ENCODE results near the gene SLC35F4. TPM values are rescaled to one million over a fixed set of nuclear protein-coding genes. Genes with fewer than 3 reads are reported as not detected.

Gene SLC35F4
- total RNA-seq, 4 donors from 2014 or later, result 1.5 to 4.0 (median 1.6) TPM

- no peak overlapping the region for H3K4me3 ChIP-seq (replicated peaks in 1 of 3)
- intact Hi-C loops (cut with DNase I), result no loop called here
- H3K9me3 ChIP-seq, result no peaks in the 10 kb centered on the region
- H3K27ac ChIP-seq, result no peak overlapping the region
- no peaks in the 10 kb centered on the region for H3K27me3 ChIP-seq
- TF ChIP-seq POLR2A (IDR thresholded peaks at IDR 0.05), result no peak
- no peak for TF ChIP-seq CTCF (IDR thresholded peaks at IDR 0.05)
- H3K4me1 ChIP-seq, result no peaks in the 10 kb centered on the region
- no peaks in the 10 kb centered on the region for H3K36me3 ChIP-seq
- peak; percentile 24 to 37 for DNase-seq
These were observed 69.3 kb downstream of the SLC35F4 start for GRCh38 chr14:57796556-57796955.

- Histone ChIP-seq H3K4me3 (replicated peaks in 1 of 3) (no peak overlapping the region), H3K27me3 (no peaks in the 10 kb centered on the region), H3K27ac (no peak overlapping the region), H3K4me1 (no peaks in the 10 kb centered on the region), H3K9me3 (no peaks in the 10 kb centered on the region), H3K36me3 (no peaks in the 10 kb centered on the region)
- intact Hi-C loops (cut with DNase I), result no loop called here
- TF ChIP-seq CTCF (IDR thresholded peaks at IDR 0.05) (no peak), POLR2A (IDR thresholded peaks at IDR 0.05) (no peak)
- DNase-seq, result no peak
- WGBS, 2 donors, result 57 to 73% methylated on average over 3 of the region's 3 CpGs
These were observed 80.8 kb downstream of the SLC35F4 start for GRCh38 chr14:57785058-57785457.

GRCh38 chr14:57771801-57772200 lies 94.1 kb downstream of the SLC35F4 start:
- intact Hi-C loops (cut with DNase I), result no loop called here
- TF ChIP-seq POLR2A (IDR thresholded peaks at IDR 0.05) (no peak), CTCF (IDR thresholded peaks at IDR 0.05) (no peak)

GRCh38 chr14:57769863-57770523 lies 95.9 kb downstream of the SLC35F4 start:
- Histone ChIP-seq H3K4me3 (replicated peaks in 1 of 3) (no peak overlapping the region), H3K27ac (no peak overlapping the region), H3K9me3 (no peaks in the 10 kb centered on the region), H3K36me3 (no peaks in the 10 kb centered on the region), H3K4me1 (no peaks in the 10 kb centered on the region), H3K27me3 (no peaks in the 10 kb centered on the region)
- intact Hi-C loops (cut with DNase I), result no loop called here
- WGBS, 2 donors, result 71 to 80% methylated on average over 5 of the region's 5 CpGs
- TF ChIP-seq POLR2A (IDR thresholded peaks at IDR 0.05) (no peak), CTCF (IDR thresholded peaks at IDR 0.05) (no peak)
- DNase-seq, result no peak

More at GRCh38 chr14:57771801-57772200, 94.1 kb downstream of the SLC35F4 start:
- no peaks in the 10 kb centered on the region for H3K27me3 ChIP-seq
- no peak for DNase-seq
- no peaks in the 10 kb centered on the region for H3K4me1 ChIP-seq
- no peak overlapping the region for H3K4me3 ChIP-seq (replicated peaks in 1 of 3)
- 94 to 96% methylated on average over 4 of the region's 4 CpGs for WGBS, 2 donors
- no peak overlapping the region for H3K27ac ChIP-seq
- H3K36me3 ChIP-seq, result no peaks in the 10 kb centered on the region
- H3K9me3 ChIP-seq, result no peaks in the 10 kb centered on the region

GRCh38 chr14:57761800-57762199 lies 104.1 kb downstream of the SLC35F4 start:
- Histone ChIP-seq H3K36me3 (no peaks in the 10 kb centered on the region), H3K4me3 (replicated peaks in 1 of 3) (no peak overlapping the region), H3K27ac (no peak overlapping the region), H3K4me1 (no peaks in the 10 kb centered on the region), H3K9me3 (no peaks in the 10 kb centered on the region), H3K27me3 (no peaks in the 10 kb centered on the region)
- intact Hi-C loops (cut with DNase I), result no loop called here
- TF ChIP-seq POLR2A (IDR thresholded peaks at IDR 0.05) (no peak), CTCF (IDR thresholded peaks at IDR 0.05) (no peak)
- 55 to 68% methylated on average over 2 of the region's 2 CpGs for WGBS, 2 donors
- no peak for DNase-seq

Data from thyroid gland (tissue), 4 donors.